ENCODE data around the gene DCC. TPM values are rescaled to one million over a fixed set of nuclear protein-coding genes. Genes with fewer than 3 reads are reported as not detected.

DCC gene
- total and polyA plus RNA-seq, 2 of the 8 experiments (the other 6 are each of a cell fraction or from before 2014, with no cell fraction given) = 0.14 to 1.4 TPM

DNA sequence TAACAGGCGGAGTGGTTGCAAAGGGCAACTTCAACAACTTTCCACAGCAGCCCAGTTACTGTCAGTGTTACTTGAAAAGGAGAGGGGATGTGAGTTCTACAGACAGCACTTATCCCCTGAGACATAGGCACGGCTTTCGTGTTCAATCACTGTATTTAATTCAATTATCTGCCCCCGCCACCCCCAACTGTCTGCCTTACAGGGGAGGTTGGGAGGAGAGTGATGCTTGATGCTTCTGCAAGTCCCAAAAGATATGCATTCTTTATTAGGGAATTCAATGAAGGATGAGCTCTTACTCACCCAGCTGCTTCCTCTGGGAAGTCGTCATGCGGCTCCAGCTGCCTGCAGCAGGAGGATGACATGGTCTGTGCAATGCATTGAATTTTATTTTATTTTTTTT lies 639.9 kb downstream of the DCC start (continued):
- TF ChIP-seq RAD21 (IDR thresholded peaks at IDR 0.05 in 1 of 2, conservative IDR thresholded peaks at IDR 0.05 in 1 of 2; ENCODE audit: low read depth in 2 of 2, low read length in 2 of 2) = no peak
- TF ChIP-seq CHD1 (IDR thresholded peaks at IDR 0.05; ENCODE audit: low read depth, low read length) = no peak
- no peak for TF ChIP-seq NRF1 (IDR thresholded peaks at IDR 0.05; ENCODE audit: low read depth, low read length)
- TF ChIP-seq JUND (IDR thresholded peaks at IDR 0.05; ENCODE audit: low read length) = no peak
- no peak for TF ChIP-seq POLR2AphosphoS5 (IDR thresholded peaks at IDR 0.05; ENCODE audit: low read depth, low read length)

Data from H1 (cell line).